Measurements from ENCODE around the gene KNDC1.
"Not testable (repeated sequence)": the region's sequence is repeated elsewhere in the genome, so short reads cannot be mapped to it uniquely, and the experiment has no call there.

KNDC1 gene

DNA sequence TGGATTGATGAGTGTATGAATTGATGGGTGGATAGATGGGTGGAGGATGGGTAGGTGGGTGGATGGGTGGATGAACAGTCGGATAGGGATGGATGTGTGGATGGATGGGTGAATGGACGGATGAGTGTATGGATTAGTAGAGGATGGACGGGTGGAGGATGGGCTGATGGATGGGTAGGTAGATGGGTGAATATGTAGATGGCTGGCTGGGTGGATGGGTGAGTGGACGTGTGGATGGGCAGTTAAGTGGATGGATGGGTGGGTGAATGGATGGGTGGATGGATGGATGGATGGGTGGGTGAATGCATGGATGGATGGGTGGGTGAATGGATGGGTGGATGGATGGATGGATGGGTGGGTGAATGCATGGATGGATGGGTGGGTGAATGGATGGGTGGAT lies 15.6 kb downstream of the KNDC1 start:
- in situ Hi-C loops (cut with HindIII; ENCODE audit: low sequenced_read_pairs), result not testable (repeated sequence)

DNA sequence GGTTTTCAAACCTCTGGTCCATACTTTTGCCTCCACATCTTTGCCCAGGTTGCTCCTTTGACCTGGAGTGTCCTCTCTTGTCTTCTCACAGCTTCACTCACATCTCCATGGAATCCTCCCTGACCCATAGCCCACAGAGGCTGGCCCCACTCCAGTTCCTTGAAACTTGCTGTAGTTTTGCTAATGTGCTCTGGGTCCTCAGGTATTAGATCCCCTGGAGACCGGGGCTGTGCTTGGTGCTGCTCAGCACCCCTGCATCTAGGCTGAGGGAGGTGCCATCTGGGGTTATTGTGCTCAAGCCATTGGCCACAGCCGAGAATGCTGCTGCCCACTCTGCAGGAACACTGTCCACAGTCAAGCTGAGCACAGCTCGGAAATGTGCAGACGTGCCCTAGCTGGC lies 16.5 kb downstream of the KNDC1 start:
- in situ Hi-C loops (cut with HindIII; ENCODE audit: low sequenced_read_pairs), result no loop called here

DNA sequence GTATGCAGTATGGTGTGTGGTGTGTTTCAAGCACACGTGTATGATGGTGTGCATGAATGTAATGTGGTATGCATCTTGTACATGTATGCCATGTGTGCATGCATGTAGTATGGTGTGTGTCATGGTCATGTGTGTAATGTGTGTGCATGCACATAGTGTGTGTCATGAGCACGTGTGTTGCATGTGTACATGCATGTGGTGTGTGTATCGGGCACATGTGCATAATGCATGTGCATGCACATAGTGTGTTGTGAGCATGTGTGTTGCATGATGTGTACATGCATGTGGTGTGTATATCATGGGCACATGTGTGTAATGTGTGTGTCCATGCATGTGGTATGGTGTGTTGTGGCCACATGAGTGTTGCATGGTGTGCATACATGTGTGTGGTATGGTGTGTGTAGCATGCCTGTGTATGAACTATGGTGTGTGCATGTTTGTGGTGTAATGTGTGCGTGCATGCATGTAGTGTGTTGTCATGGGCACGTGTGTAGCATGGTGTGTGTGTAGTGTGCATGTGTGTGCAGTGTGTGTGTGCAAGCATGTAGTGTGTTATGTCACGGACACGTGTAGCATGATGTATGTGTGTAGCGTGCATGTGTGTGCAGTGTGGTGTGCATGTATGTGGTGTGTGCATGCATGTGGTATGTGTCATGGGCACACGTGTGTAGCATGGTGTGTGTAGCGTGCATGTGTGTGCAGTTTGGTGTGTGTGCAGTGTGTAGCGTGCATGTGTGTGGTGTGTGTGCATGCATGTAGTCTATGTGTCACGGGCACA lies 17.6 kb downstream of the KNDC1 start:
- in situ Hi-C loops (cut with HindIII; ENCODE audit: low sequenced_read_pairs), result no loop called here

DNA sequence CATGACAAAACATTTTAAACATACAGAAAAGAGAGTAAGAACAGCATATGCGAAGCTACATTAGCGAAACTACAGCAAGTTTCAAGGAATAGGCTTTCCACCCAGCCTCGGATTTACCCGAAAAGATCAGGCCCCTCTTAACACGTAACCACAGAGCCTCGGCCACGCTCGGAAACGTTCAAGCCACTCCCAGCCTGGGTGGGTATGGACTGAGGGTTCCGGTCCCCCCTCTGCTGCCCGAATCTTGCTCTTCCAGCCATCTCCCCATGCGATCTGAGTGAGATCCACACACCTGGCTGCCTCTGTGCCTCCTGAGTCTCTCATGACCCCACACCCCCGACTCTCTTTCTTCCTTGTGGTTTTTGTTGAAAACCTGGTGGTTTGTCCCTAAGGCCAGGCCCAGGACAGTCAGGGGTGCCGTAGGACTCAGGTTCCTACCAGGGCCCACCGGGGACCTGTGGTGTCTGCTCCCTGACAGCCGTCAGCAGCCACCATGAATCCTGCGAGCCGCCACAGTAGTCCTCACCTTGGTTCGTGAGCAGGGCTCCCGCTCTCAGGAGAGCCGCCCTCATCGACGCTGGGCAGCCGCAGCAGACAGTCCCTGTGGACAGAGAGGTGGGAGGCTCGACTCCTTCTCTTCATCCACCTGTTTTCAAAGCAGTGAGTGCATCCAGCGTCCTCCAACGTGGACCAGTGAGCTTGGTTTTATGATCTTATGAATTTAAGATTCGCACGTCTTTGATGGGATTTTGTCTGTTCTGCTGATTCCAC lies 18.5 kb downstream of the KNDC1 start:
- in situ Hi-C loops (cut with HindIII; ENCODE audit: low sequenced_read_pairs), result no loop called here

DNA sequence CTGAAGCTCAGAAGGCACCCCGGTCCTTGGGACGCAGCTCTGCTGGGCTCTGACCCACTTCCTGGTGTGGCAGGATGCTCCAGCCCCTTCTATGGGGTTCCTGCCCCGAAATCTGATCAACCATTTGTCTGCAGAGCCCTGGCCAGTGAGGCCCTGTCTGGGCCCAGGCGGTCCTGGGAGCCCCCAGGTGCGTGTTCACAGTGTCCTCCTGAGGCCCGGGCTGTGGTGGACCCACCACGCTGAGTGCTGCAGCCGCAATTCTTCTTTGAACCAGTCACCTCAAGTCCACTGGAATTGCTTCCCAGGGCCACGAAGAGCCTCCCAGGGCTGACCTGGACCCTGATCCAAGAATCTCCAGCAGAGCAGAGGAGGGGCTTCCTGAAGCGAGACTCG lies 19.1 kb downstream of the KNDC1 start:
- in situ Hi-C loops (cut with HindIII; ENCODE audit: low sequenced_read_pairs), result no loop called here

DNA sequence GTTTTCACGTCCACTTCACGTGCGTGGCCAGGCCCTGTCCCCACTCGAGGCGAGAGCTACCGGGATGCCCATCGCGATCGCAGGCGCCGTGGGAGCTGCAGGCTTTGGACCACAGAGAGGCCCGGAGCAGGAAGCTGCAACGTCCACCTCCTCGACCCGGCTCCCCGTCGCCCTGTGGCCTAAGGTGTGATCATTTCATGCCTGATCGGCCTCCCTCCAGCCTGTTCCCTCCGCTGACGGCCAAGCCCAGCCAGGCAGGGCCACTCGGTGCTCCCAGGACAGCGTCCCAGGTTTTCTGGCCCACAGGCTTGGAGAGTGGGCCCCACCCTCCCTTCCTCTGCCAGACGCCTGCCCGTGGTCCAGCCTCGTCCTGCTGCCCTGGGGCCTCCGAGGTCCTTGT lies 19.6 kb downstream of the KNDC1 start:
- in situ Hi-C loops (cut with HindIII; ENCODE audit: low sequenced_read_pairs), result no loop called here

DNA sequence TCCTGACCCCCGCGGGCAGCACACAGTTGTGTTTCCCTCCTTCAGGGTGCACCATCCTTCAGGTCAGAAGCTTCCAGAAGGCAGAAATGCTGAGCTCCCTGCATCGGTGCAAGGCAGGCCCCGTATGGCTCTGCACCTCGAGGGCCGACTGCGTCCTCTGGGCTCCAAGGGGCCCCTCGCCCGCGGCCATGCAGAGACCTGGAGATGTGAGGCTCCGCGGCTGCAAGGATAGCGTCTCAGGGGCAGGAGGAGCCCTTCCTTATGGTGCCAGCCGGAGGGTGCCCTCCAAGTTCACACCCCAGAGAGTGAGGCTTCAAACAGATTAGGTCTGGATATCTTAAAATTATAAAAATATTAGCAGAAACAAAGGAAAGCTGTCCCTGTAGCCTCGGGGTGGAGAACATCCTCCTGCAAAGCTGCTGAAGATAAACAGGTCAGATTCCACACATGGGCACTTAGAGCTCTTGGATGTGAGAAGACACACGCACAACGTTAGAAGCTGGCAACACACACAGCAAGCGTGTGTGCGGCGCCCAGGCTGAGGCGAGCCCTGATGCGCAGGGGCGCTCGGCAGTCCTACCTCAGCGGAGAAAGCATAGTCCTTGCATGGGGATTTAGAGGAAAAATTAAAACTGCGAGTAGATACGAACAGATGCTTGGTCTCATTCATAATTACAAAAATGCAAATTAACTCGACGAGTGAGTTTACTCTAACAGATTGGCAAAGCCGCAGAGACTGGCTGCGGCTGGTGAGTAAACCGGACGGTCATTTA lies 20.4 kb downstream of the KNDC1 start:
- in situ Hi-C loops (cut with HindIII; ENCODE audit: low sequenced_read_pairs), result no loop called here

DNA sequence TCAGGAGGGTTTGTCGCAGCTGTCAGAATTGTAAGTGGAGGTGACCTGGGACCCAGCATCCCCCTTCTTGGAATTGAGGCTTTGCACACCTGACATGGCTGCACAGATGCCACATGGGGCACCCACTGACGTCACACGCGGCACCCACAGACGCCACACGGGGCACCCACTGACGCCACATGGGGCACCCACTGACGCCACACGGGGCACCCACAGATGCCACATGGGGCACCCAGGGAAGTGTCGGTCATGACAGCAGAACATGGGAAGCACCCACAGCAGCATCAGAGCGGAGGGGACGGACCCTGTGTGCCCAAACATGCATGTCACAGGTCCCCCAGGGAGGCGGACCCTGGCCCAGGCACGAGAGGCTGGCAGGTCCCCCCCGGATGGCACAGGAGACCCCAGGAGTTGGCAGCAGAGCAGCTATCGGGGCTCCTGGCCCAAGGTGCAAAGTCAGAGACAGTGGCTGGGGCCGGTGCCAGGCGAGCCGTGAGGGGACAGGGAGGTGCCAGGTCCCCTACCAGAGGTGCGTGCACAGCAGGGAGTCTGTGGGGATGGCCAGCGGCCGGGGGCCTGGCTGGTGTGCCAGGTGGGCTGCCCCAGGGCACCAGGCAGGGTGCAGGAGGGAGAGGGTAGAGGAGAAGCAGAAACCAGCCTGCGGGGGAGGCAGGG lies 21.1 kb downstream of the KNDC1 start:
- in situ Hi-C loops (cut with HindIII; ENCODE audit: low sequenced_read_pairs), result no loop called here

DNA sequence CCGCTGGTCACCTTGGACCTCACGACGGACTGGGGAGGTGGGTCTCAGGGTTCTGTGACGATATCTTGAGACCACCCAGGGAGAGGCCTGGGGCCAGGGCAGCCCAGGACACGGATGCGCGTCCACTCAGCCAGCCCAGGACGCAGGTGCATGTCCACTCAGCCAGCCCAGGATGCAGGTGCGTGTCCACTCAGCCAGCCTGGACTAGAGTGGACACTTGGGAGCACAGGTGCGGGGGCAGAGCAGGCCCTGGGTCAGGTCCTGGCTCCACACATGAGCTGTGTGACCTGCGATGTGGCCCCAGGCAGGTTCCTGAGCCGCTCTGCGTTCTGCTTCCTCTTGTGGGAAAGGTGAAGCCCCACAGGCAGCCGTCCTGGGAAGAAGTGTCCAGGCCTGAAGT lies 22.2 kb downstream of the KNDC1 start:
- in situ Hi-C loops (cut with HindIII; ENCODE audit: low sequenced_read_pairs), result no loop called here

DNA sequence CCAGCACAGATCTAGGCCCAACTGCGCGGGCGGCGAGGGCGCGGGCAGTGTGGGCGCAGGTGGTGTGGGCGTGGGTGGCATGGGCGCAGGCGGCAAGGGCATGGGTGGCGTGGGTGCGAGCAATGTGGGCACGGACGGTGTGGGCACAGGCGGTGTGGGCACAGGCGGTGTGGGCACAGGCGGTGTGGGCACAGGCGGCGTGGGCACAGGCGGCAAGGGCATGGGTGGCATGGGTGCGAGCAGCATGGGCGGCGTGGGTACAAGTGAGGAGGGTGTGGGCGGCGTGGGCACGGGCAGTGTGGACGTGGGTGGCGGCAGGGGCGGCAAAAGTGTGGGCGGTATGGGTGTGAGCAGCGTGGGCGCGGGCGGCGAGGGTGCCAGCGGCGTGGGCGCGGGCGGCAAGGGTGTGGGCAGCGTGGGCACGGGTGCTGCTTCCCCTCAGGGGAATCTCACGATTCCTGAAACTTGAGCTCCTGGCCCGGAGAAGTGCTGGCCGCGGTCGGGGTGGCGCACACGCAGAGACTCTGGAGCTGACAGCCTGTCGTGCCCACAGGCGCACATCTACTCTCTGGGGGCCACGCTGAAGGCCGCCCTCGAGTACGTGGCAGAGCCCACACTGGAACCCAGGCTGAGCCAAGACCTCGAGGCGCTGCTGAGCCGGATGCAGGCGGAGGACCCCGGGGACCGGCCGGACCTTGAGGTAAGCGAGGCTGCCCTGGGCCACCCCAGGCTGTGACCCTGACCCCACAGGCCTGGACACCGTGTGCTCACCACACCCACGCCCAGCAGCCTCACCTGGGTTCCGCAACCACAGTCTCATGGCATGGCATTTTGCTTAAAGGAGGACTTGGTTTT lies 23.0 kb downstream of the KNDC1 start:
- in situ Hi-C loops (cut with HindIII; ENCODE audit: low sequenced_read_pairs), result no loop called here

DNA sequence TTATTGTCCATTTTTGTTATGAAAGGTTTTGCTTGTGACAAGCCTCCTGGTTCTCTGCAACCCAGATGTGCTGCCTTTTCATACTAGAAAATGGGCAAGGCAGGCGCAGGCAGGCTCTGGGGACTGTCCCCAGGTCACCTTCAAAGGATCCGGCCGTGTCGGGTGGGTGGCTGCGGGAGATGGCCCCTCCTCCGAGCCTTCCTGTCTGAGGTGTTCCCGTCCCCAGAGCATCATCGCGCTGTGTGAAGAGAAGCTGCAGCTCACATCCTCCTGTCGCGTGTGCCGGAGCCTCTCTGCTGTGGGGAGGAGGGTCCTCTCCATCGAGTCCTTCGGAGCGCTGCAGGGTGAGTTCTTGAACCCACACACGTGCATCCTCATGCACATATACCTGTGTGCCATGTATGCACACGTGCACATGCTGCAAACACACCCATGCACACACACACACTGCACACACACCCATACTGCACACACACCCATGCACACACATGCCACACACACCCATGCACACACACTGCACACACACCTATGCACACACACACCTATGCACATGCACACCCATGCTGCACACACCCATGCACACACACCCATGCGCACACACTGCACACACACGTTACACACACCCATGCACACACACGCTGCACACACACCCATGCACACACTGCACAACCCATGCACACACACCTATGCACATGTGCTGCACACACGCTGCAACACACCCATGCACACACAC lies 23.8 kb downstream of the KNDC1 start:
- in situ Hi-C loops (cut with HindIII; ENCODE audit: low sequenced_read_pairs), result no loop called here

DNA sequence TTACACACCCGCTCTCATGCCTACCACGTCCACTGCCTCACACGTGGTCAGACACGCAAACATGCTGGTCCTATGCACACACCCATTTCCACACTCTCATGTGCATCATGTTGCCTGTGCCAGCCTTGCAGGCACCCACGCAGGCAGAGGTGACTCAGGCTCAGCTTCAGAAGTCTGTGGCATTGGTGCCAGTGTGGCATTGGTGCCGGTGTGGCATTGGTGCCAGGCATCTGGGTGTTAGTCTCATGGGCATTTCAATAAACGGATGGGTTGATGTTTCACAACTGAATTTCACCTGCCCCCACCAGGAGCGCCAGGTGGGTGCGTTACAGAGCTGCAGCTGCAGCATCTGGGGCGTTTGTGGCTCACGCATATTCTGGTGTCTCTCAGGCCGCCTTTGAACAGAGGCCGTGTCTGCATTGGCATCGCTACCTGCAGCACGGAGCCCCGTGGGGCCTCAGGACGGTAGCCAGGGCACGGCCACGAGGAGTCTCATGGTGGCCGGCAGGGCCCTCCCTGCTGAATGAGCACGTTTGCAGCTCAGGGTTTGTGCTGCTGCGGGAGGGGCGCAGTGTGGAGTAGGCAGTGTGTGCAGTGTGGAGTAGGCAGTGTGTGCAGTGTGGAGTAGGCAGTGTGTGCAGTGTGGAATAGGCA lies 24.7 kb downstream of the KNDC1 start:
- in situ Hi-C loops (cut with HindIII; ENCODE audit: low sequenced_read_pairs), result no loop called here

DNA sequence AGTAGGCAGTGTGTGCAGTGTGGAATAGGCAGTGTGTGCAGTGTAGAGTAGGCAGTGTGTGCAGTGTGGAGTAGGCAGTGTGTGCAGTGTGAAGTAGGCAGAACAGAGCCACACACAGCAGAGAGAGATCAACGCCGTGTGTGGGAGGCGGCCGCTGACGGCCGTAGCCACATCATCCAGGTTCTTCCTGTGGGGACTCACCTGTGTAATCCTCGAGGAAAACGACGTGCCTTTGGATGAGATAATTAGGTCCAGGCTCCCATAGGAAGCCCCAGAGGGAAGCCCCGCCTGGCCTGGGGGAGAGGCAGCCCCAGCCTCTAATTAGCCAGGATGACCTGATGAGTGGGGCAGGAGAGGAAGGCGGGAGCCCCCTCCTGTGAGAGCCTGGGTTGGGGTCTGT lies 25.4 kb downstream of the KNDC1 start:
- in situ Hi-C loops (cut with HindIII; ENCODE audit: low sequenced_read_pairs), result no loop called here

DNA sequence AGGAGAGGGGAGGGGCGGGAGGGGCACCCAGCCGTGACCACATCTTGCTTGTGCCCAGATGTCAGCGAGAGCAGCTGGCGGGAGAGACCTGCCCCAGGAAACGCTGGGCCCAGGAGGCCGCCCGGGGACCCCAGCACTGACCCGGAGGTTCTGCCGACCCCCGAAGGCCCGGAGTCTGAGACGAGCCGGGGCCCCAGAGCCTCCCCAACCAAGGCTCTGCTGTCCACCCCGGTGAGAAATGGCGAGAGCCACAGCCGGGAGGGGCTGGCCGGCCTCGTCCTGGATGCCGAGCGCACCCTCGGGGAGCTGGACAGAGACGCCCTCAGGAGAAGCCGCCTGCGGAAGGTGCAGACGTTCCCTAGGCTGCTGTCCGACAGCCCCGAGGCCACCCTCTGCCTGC lies 25.9 kb downstream of the KNDC1 start:
- in situ Hi-C loops (cut with HindIII; ENCODE audit: low sequenced_read_pairs), result no loop called here

DNA sequence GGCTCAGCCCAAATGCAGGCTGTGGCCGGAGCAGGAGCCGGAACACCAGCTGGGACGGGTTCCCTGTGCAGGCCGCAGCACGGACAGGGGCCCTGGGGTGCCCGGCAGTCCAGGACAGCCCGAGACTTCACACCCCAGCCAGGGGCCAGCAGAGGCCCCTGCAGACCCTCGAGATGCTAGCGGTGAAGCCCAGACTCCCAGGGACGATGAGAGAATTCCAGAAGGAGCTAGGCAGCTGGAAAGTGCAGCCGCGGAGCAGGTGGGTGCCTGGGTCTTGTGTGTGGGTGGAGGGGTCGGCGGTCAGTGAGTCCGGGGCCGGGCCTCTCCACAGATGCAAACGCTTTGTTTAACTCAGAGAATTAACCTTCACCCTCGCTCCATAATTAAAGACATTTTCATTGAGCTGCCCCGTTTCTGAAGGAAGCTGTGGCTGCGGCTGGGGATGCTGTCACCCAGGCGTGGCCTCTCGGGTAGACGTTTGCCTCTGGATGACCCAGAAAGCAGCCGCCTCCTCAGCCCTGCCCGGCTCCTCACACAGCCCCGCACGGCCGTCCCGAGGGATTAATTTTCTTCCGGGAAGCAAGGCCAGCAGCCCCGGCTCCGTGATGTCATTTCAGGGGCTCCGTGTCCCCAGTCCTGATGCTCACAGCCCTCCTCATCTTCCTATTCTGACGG lies 26.5 kb downstream of the KNDC1 start:
- in situ Hi-C loops (cut with HindIII; ENCODE audit: low sequenced_read_pairs), result no loop called here

DNA sequence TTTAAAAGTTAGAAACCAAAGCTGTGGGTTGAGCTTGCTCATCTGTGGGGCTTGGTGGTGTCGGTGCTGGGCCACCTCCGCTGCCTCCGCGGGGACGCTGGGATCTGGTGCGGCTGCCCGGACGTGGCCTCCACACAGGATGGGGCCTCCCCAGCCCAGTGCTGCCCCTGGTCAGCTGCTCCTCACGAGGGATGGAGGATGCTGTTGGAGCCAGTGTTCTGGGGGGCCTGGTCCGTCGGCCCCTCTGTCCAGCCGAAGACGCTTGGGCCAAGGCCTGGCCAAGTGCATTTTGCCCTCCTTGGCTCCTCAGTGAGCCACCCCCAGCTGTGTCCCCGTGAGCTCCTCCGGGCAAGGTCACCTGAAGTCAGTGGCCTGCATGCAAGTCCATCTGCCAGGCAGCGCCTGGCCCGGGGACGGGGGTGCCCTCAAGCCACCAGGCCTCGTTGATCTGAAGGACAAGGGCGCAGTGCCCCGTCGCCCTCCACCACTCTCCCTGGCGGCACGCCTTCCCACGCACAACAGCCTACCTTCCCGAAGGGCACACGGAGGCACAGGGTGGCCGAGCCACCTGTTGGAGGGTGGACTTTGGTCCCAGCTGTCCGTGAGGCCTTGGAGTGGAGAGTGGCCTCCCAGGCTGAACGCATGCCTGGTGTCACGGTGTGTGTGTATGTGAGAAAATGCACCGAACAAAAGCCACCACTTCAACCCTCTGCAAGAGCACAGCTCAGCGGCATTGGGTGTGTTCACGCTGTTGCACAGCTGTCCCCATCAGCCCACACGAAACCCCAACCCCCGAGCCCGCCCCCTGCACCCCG lies 27.3 kb downstream of the KNDC1 start:
- in situ Hi-C loops (cut with HindIII; ENCODE audit: low sequenced_read_pairs), result no loop called here

DNA sequence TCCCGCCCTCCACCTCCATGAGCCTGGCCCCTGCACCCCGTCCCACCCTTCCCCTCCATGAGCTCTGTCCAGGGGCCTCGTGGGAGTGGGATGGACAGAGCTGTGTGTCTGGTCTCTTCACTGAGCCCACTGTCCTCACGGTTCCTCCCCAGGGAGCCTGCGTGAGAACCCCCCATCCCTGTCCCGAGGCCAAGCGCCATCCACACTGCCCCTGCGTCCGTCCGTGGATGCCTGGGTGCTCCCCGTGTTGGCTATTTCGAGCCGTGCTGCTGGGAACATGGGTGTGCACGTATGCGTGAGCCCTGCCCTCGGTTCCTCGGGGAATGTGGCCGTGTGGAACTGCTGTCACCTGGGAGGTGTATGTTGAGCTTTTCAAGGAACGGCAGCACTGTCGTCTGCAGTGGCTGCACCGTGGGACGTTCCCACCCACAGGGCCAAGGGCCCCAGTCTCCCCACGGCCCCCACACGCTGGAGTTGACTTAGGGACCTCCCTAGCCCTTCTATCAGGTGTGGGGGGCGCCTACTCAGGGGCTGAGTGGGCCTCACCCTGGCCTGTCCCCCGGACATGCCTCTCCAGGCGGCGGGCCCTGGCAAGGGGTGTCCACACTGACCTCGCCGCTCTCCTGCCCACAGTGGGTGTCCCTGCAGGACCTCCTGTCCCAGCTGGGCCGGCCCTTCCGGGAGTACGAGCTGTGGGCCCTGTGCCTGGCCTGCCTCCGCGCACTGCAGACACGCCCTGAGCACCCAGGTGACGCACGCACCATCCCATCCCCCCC lies 28.1 kb downstream of the KNDC1 start:
- in situ Hi-C loops (cut with HindIII; ENCODE audit: low sequenced_read_pairs), result no loop called here
